HG02885 (cell line): ENCODE results near the gene MIB1.

ENCODE experiments used
- ATAC-seq: cut with Tn5 transposase; IDR thresholded peaks from one replicate; pipeline ENCODE4 v1.9.1; 2021; ENCODE audit warnings: mild to moderate bottlenecking; ENCODE audit not compliant: unreplicated experiment, poor library complexity

Gene MIB1

DNA sequence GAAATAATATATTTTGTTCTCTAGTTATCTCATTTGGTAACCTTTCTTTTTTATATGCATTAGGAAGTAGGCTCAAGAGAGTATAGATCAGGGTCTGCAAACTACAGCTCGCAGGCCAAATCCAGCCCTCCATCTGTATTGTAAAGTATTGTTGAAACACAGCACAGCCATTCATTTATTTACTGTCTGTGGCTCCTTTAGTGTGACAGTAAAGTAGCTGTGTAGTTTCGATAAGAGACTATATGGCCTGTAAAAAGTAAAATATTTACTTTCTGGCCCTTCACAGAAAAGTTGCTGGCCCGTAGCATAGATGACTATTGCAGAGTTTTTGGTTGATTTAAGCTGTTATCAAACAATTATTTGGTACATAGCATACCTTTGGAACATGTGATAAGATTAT, 67.6 kb downstream of the MIB1 start:
- ATAC-seq = no peak

DNA sequence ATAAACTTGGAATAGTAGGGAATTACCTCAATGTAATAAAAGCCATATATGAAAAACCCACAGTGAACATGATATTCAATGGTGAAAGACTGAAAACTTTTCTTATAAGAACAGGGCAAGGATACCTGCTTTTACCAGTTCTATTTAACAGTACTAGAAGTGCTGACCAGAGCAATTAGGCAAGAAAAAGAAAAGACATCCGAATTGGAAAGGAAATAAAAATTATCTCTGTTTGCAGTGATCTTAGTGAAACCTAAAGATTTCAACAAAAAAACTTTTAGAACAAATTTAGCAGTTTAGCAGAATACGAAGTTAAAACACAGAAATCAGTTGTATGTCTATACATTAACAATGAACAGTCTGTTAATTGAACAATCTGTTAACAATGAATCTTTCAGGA, 69.1 kb downstream of the MIB1 start:
- no peak for ATAC-seq

DNA sequence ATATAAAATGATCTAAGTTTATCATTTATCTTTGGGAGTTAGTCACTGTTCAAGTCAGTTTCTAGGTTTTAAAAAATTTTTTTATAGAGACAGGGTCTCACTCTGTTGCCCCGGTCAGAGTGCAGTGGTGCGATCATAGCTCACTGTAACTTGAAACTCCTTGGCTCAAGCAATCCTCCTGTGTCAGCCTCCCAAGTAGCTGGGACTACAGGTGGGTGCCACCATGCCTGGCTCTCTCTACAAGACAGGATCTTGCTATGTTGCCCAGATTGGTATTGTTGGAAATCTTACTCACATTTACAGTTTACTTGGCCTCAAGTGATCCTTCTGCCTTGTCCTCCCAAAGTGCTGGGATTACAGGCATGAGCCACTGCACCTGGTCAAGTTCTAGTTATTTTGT, 74.5 kb downstream of the MIB1 start:
- no peak for ATAC-seq

DNA sequence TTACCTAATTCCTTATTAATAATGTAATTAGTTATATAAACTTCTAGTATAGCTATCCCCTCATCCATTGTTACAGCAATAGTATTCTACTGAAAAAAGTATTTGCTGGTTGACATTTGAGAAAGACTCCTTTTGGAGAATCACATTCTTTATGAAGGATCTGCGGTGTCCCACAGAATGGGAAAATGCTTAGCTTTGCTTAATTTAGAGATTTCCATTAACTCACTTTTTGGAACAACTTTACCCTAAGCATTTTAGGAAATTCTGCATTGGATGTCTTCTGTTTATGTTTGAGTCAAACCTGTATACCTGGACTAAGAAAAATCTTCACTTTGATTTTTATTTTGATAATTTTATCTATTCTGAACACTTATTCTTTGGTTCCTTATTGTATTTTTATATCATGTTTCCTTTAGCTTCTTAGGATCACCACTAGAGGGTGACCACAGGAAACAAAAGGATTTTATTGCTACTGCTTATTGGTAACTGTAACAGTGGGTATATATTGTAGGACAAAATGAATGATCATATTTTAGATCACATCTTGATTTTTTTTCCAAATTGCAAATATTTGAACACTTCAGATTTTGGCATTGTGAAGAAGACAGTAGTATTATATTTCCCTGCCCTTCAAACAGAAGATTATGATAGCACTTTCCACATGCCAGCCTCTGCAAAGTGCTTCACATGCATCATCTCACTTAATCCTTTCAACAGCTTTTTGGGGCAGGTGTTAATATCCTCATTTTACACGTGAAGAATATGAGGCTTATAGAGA, 79.6 kb downstream of the MIB1 start:
- no peak for ATAC-seq

DNA sequence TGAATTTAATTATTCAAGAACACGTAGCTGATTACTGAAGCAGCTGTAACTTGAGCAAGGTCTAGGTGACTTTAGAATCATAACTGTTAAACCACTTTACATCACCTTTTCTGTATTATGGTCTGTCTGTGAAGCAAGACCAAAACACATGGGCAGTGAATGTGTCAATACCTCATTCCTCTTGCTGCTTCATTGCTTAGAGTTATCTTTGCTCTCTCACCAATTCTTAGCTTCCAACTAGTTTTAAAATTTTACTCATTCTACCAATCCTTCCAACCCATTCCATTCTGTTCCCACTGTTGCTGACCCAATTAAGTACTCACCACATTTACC, 80.2 kb downstream of the MIB1 start:
- ATAC-seq = no peak

DNA sequence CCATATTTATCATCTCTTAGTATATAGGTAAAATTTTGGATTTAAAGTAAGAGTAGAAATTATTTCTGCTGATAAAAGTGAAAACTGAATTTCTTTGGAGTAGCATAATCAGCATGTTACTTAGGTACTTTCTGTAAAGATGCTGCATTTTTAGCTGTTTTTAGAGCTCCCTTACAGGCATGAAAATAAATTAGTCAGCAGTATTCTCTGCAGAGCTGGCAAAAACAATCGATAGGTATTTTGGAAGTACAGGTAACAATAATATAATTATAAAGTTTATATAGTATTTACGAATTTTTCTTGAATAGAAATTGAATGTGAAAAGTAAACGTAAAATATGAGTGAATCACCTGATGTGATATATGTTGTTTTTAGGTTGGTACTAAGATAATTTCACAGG, 83.3 kb downstream of the MIB1 start:
- no peak for ATAC-seq

DNA sequence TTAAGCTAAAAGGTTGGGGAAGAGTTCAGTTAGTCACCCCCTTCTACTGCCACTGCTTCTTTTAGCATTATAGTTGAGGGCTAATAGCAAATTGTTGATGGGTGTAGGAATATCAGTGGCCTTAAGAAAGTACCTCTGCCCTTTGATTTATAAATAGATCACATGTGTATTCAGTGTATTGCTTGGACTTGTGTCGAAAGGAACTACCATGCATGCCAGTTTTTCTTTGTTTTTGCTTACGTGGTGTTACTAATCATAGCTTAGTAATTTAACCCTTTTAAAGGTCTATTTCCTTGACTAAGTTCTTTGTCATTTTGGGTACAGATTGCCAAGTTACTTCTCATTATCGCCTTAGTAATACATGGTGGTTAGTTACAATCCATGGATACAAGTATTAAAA, 85.6 kb downstream of the MIB1 start:
- no peak for ATAC-seq

DNA sequence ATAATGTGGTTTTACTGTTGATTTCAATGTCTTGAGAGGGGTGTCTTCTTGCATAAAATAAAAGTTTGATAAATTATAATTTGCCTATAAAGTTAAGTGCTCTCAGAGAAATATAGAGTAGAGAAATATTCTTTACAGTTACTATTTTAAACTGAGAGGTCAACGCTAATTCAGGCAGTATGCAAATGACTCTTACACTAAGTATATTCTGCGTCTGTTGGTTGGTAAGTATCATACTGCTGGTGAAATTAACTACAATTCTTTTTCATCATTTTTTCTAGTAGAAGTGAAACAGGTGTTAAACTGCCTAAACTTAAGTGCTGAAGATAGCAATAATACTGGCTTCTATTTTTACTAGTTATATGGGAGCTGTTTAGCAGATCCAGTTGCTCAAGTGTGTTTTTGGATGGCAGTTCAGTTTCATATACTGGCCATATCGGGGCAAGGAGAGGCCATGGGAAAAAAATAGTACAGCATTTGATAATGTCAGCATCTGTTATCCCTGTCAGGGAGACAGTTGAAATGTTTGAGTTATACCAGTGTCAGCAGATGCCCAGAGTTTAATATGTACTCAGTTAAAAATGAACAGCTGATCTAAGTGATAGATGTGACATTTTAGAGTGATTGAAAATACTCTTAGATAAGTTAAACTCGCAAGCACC, 86.2 kb downstream of the MIB1 start:
- ATAC-seq = no peak

DNA sequence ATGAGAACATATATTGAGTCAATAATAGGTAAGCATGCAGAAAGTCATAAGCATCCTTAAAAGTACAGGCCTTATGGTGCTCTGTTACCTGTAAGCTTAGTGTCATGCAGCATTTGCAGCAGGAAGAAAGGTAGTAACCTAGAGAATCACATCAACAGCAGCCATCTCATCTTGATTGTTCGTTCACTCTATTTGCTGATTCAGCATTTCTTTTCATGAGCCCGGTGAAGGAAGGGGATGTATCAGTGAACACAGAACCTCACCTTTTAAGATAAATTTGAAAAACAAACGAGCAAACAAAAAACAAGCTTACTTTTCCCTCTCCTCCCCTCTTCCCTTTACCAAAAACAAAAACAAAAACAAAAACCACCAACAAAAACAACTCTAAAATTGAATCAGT, 89.9 kb downstream of the MIB1 start:
- no peak for ATAC-seq

DNA sequence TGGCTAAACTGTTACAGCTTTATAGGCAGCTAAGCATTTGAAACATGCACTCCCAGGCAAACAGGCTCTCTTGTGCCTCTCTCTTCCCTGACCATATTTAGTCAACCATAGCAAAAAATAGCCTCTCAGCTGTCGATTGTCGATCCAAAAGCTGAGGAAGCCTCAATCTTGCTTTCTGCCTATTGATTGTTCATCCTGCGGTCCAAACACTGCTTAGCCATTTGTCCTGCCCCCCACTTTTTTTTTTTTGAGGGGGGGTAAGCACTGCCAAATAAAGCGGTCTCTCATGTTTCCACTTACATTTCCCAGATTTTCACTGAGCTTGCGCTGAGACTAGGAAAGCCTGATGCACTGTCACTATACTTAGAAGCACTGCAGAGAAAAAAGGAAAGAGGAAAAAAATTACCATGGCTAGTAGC, 90.8 kb downstream of the MIB1 start:
- ATAC-seq = no peak

DNA sequence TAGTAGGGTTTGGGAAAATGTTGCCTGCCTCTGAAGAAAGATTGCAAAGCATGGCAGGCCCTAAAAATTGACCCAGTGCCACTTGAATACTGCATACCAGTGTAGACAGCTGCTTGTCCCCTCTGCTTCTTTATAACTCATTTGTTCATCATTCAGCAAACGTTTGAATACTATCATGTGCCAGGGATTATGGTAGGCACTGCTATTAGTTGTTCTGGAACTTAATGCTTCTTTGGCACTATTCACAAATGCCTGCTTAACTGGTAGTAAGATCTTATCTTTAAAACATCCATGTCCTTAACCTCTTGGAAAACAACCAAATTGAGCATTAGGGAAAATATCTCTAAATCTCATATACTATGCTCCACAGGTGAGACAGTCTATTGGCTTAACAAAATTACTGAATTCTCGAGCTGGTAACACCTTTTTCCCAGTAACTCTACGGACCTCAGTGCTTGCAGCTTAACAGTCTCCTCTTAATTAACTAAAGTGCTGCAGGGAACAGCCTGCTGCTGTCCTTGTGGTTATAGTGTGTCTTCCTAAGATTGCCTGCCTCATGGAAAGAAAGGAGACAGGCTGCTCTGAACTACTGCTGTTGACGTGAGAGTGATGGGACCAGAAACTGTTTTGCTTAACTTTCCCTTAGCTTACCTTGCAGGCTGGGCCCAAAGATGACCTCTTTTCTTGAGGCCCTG, 93.2 kb downstream of the MIB1 start:
- no peak for ATAC-seq

DNA sequence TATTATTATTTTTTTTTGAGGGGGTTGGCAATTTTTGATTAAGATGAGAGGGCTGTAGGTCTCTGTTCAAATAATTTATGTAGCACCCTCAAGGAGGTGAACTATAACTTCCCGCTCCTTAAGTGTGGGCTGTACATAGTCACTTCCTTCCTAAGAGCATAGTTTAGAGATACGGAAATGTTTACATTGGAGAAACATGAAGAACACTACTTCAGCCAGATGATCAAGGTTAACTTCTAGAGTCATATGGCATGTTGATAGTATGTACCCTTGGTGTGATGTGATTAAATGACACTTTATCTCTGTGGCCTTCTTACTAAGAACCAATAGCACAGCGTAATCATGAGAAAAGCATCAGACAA, 93.7 kb downstream of the MIB1 start:
- ATAC-seq = no peak

DNA sequence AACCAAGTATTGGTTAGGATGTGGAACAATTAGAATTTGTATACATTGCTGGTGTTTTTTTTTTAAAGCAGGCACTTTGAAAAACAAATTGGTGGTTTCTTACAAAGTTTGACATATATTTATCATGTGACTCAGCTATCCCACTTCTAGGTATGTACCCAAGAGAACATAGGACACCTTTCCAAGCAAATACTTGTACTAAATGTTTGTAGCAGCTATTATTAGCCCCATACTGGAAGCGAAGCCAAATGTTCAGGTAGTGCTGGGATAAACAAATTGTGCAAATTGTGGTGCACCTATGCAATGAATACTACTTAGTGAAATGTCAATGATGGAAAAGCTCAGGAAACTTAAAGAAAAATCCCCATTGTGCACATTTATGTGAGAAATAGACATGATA, 101.0 kb downstream of the MIB1 start:
- ATAC-seq = no peak

DNA sequence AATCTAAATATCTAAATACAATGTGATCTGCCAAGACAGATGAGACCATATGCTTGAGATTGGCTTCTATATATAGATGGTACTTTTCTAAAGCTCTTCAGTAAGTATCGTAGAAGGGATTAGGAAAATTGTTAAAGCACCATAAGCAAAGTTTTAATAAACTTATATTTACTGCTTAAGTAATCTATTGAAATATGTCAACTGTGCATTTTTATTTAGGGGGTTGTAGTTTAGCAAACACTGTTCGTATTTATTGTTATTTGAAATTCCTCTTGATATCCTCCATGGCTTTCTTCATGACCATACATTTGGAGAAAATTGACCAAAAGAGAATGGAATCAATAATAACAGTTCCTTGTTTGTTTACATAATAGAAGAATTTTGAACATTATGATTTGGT, 102.7 kb downstream of the MIB1 start:
- no peak for ATAC-seq

DNA sequence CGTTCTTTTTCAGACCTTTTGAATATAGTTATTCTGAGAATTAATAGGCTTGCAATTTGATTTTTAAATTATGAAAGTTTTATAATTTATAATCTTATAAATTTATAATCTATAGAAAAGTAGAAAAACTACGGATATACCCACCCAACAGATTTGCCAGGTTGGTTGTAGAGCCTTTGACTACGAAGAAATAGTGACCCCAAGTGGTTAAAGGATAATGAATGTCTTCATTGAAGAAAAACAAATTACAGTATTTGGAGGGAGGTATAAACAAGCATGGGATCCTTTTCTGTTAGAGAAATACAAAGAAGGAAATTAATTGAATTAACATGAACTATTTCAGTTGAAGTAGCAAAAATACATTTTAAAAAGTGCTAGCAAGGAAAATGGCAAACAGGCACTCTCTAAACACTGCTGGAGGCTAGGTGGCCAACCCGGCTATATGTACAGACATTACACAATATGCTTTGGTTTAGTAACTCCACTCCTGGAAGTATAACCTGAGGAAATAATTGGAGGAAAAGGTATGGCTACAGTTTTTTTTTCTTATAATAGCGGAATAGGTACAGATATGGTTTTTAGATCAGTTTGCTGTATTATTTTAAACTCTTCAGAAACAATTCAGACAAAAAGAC, 110.9 kb downstream of the MIB1 start:
- no peak for ATAC-seq

DNA sequence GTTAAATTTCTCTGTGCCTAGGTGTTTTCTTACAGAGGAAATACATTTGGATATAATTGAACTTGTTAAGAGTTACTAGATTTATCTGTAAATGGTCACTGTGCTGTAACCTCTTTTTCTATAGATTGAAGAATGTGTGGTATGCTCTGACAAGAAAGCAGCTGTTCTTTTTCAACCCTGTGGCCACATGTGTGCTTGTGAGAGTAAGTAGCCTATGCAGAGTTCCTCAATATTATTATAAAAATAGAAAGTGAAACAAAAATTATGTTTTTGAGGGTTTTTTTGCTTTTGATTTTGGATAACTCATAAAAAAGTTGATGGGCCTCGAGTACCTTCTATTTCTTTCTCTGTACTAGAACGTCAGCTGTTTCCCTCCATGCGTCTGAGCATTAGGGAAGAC, 112.4 kb downstream of the MIB1 start:
- peak; percentile 89 for ATAC-seq

DNA sequence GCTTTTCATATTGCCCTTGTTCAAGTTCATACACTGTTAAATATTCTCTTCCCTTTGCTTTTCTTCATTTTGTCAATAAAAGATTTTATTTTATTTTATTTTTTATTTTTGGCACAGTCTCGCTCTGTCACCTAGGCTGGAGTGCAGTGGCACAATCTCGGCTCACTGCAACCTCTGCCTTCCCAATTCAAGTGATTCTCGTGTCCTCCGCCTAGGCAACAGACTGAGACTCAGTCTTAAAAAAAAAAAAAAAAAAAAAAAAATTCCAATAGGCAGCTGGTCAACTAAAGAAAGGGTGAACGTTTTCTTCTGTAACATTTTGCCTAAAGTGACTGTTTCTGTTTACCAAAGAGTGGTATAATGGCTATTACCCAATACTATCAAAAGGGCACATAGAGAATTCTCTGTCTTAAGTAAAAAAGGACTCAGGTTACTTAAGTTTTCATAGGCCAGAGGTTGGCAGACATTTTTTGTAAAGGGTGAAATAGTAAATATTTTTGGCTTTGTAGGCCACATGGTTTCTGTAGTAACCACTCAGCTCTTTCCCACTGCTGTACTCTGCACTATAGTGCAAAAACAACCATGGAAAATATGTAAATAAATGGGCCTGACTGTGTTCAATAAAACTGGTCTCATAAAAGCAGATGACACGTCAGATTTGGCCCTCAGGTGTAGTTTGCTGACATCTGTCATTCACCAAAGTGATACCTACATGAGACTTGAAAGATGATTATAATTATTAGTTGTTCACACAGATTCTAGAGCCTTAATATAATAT, 113.4 kb downstream of the MIB1 start:
- ATAC-seq = peak; percentile 35

DNA sequence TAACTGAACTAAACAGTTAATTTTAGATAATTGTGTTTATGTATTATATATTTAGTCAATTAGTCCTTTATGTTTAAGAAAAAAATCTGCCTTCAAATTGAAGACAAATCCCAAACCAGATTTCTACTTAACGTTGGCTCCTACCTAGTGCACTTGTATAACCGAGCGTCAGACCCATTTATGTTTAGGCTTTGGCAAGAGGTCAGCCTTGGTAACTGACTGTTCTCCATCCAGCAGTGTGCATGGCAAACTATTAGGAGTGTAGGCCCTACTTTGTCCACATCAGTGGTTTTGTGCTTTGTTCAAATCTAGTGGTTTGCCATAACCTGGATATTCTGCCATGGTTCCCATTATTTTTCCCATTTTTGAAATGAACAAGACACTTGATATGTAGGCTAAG, 114.8 kb downstream of the MIB1 start:
- ATAC-seq = no peak

DNA sequence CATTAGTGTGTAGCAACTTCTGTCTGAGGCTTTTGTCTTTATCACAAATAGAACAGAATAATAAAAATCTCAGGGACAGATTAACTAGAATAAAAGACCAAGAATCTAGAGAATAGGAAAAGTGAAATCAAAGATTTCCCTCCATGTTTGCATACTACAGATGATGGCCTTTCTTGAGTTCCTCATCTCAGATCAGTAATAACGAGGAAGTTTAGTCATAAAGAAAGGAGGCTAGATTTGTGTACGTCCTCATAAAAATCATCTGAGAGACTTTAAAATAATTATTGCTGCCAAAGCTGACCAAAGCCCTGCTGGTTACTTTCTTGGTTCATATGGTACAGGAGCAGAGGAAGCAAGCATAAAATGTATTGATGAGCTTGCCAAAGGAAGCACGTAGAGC, 117.3 kb downstream of the MIB1 start:
- ATAC-seq = peak; percentile 56

DNA sequence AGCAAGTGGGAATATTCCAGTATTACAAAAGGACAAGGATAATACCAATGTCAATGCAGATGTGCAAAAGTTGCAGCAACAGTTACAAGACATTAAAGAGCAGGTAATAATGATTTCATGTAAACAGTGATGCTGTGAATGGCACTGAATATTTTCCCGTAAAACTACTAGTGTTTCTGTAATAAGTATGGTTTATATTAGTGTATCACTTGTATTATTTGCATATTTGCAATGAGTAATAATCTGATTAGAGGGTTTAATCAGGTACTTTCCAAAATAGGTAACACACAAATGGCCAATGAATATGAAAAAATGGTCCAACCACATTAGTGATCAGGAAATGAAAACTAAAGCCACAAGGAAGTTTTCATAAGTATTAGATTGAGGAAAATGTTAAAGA, 118.0 kb downstream of the MIB1 start:
- ATAC-seq = no peak

DNA sequence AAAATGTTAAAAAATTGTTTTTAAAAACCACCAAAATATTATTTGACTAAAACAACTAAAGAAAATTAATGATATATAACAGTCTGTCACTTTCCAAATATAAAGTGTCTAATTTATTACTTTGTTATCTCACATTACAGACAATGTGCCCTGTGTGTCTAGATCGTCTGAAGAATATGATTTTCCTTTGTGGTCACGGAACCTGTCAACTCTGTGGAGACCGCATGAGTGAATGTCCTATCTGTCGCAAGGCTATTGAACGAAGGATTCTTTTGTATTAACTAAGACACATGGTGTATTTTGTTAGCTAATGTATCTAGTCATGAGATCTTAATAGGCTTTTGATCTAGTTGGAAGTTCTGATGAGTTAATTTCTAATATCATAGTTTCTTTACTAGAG, 123.8 kb downstream of the MIB1 start:
- no peak for ATAC-seq
